OCI-LY3 (cell line): ENCODE measurements around the gene TRAF3.

Experiments used
- H2AFZ ChIP-seq: fragments of 200-600, 300-600 bp; shearing (Covaris generic); 2 replicates; pipeline ENCODE4 v1.6.0; 2014; ENCODE audit warnings: antibody characterized with exemption, low read depth, low read length
- H3K27ac ChIP-seq: fragments of 200-600, 300-600 bp; sonication (generic); 2 replicates; pipeline ENCODE4 v1.5.1; 2014; ENCODE audit warnings: mild to moderate bottlenecking, low read length, moderate library complexity, mixed read lengths
- H3K27me3 ChIP-seq: fragments of 200-600, 300-600 bp; sonication (generic); 2 replicates; pipeline ENCODE4 v1.6.1; 2014; ENCODE audit warnings: low read depth, low read length, mixed read lengths
- H3K36me3 ChIP-seq: fragments of 200-600, 300-600 bp; sonication (generic); replicated peaks from 2 replicates; pipeline ENCODE3; 2014; ENCODE audit warnings: low read depth, low read length, mixed read lengths
- H3K4me1 ChIP-seq: fragments of 300-600, 200-600 bp; sonication (generic); 2 replicates; pipeline ENCODE4 v1.6.1; 2014; ENCODE audit warnings: low read length, mixed read lengths
- H3K4me2 ChIP-seq: fragments of 200-600, 300-600 bp; sonication (generic); 2 replicates; pipeline ENCODE4 v1.6.1; 2014; ENCODE audit warnings: low read length, mixed read lengths
- H3K4me3 ChIP-seq: fragments of 300-600, 200-600 bp; sonication (generic); 2 replicates; pipeline ENCODE4 v1.5.1; 2014; ENCODE audit warnings: antibody characterized with exemption, mild to moderate bottlenecking, low read length, moderate library complexity
- H3K79me2 ChIP-seq: fragments of 300-600, 200-600 bp; shearing (Covaris generic); 2 replicates; pipeline ENCODE4 v1.6.1; 2014; ENCODE audit warnings: mild to moderate bottlenecking, low read length, mixed read lengths
- H3K9ac ChIP-seq: fragments of 300-600, 200-600 bp; shearing (Covaris generic); 2 replicates; pipeline ENCODE4 v1.6.0; 2014; ENCODE audit warnings: mild to moderate bottlenecking, low read length, moderate library complexity
- H3K9me3 ChIP-seq: fragments of 200-600, 300-600 bp; shearing (Covaris generic); 2 replicates; pipeline ENCODE4 v1.6.1; 2014; ENCODE audit warnings: low read length, mixed read lengths; ENCODE audit not compliant: insufficient read depth
- H4K20me1 ChIP-seq: fragments of 200-600, 300-600 bp; sonication (generic); 2 replicates; pipeline ENCODE4 v1.6.1; 2016; ENCODE audit warnings: low read length, mixed read lengths; ENCODE audit not compliant: insufficient read depth
- CTCF ChIP-seq: fragments of 200-600, 300-600 bp; sonication (generic); IDR thresholded peaks from 2 replicates; pipeline ENCODE4 v1.5.1; 2014; ENCODE audit warnings: antibody characterized with exemption, low read length, low read depth
- EZH2phosphoT487 ChIP-seq: fragments of 200-600 bp; shearing (Covaris generic); IDR thresholded peaks from 2 replicates; pipeline ENCODE4 v1.6.1; 2018; ENCODE audit warnings: antibody characterized with exemption, mixed run types, low read depth

Gene TRAF3

DNA sequence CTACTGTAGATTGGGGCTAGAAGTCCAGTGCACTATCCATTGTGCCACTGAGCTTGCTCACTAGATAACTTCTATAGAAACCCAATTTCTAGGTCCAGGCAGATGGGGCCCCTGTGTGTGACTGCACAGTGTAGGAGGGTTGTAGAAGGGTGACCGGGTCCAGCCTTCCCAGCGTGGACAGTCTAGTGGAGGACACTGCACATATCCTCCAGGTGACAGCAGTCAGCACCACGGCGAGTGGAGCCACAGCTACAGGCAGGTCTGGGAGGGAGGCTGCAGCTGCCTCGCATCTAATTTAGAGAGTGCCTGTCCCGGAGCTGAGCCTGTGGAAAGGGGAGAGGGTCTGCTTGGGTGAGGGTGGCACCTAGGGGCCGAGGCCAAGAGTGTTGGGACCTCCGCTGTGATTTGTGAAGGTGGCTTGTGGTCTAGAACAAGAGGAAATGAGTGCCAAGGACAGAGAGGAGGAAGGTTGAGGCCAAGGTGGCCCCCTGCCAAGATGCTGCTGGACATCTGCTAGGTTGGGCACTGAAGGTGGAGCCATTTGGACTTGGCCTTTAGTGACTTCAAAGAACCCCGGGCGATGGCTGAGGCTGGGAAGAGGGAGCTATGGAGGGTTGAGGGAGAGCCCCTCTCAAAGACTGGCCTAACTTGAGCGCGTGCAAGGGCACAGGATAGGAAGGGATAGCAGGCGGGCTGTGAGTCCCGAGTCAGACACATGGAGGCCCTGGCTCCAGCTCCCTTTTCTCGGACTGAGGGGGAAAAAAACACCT is 46.0 kb upstream of the TRAF3 start:
- Histone ChIP-seq H3K27ac (no peak overlapping the region), H3K4me2 (no peak overlapping the region), H3K36me3 (peaks cover 15% of the 10 kb centered on the region), H3K27me3 (no peaks in the 10 kb centered on the region), H3K79me2 (no peaks in the 10 kb centered on the region), H3K4me3 (no peak overlapping the region), H3K9ac (no peak overlapping the region), H4K20me1 (no peaks in the 10 kb centered on the region), H2AFZ (no peak overlapping the region), H3K4me1 (no peaks in the 10 kb centered on the region), H3K9me3 (no peaks in the 10 kb centered on the region)
- TF ChIP-seq EZH2phosphoT487 (no peak), CTCF (no peak)

DNA sequence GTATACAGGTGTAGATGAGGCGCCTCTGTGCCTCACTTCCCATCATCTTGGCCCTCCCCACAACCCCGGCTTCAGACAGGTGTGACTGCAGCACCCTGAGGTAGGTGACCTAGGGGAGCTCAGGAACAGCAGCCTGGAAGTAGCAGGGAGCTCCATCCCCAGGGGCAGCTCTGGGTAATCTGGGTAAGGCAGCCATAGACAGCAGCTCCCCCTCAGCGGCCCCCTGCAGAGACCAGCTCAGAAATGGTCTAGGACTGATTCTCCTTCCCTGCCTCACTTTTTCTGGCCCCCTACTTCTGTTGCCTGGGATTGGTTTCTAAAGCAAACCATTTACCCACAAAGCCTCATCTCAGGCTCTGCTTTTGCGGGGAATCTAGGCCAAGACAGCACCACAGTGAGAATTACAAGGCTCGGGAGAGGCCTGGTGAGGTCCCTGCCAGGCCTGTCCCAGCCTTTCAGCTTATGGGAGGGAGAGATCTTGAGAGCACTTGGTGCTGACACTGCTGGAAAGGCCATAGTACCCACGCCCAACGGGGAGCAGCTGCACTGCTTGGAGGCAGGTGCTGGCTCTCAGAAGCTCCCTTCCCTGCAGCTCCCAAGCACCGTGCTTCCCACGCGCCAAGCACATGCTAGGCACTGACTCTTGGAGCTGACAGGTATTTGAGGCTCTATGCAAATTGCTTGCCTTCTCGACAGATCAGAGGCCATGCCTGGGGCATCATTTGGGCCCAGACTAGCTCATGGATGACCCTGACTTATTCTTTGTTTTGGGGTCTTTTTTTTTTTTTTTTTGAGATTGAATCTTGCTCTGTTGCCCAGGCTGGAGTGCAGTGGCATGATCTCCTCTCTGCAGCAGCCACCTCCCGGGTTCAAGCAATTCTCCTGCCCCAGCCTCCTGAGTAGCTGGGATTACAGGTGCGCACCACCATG is 45.1 kb upstream of the TRAF3 start:
- Histone ChIP-seq H2AFZ (no peak overlapping the region), H3K27ac (no peak overlapping the region), H3K36me3 (peaks cover 10% of the 10 kb centered on the region), H3K4me2 (no peak overlapping the region), H3K4me1 (no peaks in the 10 kb centered on the region), H3K9ac (no peak overlapping the region), H3K27me3 (no peaks in the 10 kb centered on the region), H3K9me3 (no peaks in the 10 kb centered on the region), H3K79me2 (no peaks in the 10 kb centered on the region), H4K20me1 (no peaks in the 10 kb centered on the region), H3K4me3 (no peak overlapping the region)
- TF ChIP-seq CTCF (no peak), EZH2phosphoT487 (no peak)

GRCh38 chr14:102732924-102733323 is 44.3 kb upstream of the TRAF3 start:
- TF ChIP-seq CTCF (no peak), EZH2phosphoT487 (no peak)

GRCh38 chr14:102733326-102733725 is 43.9 kb upstream of the TRAF3 start:
- no peaks in the 10 kb centered on the region for H3K4me1 ChIP-seq
- no peak overlapping the region for H3K9ac ChIP-seq
- H4K20me1 ChIP-seq: no peaks in the 10 kb centered on the region
- H3K9me3 ChIP-seq: no peaks in the 10 kb centered on the region
- H3K36me3 ChIP-seq: peaks cover 3% of the 10 kb centered on the region
- H3K4me3 ChIP-seq: no peak overlapping the region
- no peaks in the 10 kb centered on the region for H3K79me2 ChIP-seq
- no peak for TF ChIP-seq EZH2phosphoT487
- no peak for TF ChIP-seq CTCF
- no peak overlapping the region for H2AFZ ChIP-seq
- H3K27ac ChIP-seq: no peak overlapping the region
- no peak overlapping the region for H3K4me2 ChIP-seq
- no peaks in the 10 kb centered on the region for H3K27me3 ChIP-seq

More at GRCh38 chr14:102732924-102733323, 44.3 kb upstream of the TRAF3 start:
- no peak overlapping the region for H3K27ac ChIP-seq
- H4K20me1 ChIP-seq: no peaks in the 10 kb centered on the region
- no peaks in the 10 kb centered on the region for H3K79me2 ChIP-seq
- H3K9me3 ChIP-seq: no peaks in the 10 kb centered on the region
- no peak overlapping the region for H3K4me3 ChIP-seq
- H3K27me3 ChIP-seq: no peaks in the 10 kb centered on the region
- no peak overlapping the region for H3K4me2 ChIP-seq
- H3K4me1 ChIP-seq: no peaks in the 10 kb centered on the region
- no peak overlapping the region for H2AFZ ChIP-seq
- H3K9ac ChIP-seq: no peak overlapping the region
- peaks cover 6% of the 10 kb centered on the region for H3K36me3 ChIP-seq
